B cell (primary cell): ENCODE data around the gene GATAD2B. TPM values are rescaled to one million over a fixed set of nuclear protein-coding genes. Genes with fewer than 3 reads are reported as not detected.

Experiments used
- ATAC-seq: fragments of 200-7000 bp; cut with Tn5 transposase; one replicate; pipeline ENCODE4 v1.10.0; 2021; ENCODE audit warnings: low read depth, mild to moderate bottlenecking, moderate number of reproducible peaks, moderate library complexity
- CTCF ChIA-PET: fragments of 350-600 bp; sonication (Branson Sonifier 250); formaldehyde crosslinking; loops from one replicate; lab custom pipeline; 2021; ENCODE audit warnings: antibody characterized with exemption, inconsistent platforms; lab: Charles Lee
- POLR2A ChIA-PET: fragments of 350-600 bp; sonication (Branson Sonifier 250); formaldehyde crosslinking; loops from one replicate; lab custom pipeline; 2021; ENCODE audit warnings: antibody characterized with exemption; lab: Charles Lee
- DNase-seq: peaks from one replicate; pipeline ENCODE4 v3.0.0; 2013
- H2AFZ ChIP-seq: 2 replicates; pipeline ENCODE4 v1.6.1; 2012; ENCODE audit warnings: mild to moderate bottlenecking, low read depth, low read length; ENCODE audit not compliant: insufficient read depth, poor library complexity, severe bottlenecking
- H3K27ac ChIP-seq, 2 donors: 1 replicate in 1 of 2; 2 replicates in 1 of 2; pipeline ENCODE4 v1.5.1; 2012 to 2013; ENCODE audit warnings: low read length in 2 of 2, mild to moderate bottlenecking in 2 of 2, moderate library complexity in 1 of 2
- H3K27me3 ChIP-seq, 4 experiments: fragments of 200-600 bp in 1 of 4; sonication (generic) in 1 of 4; replicated peaks in 1 of 4; 1 replicate in 2 of 4; 2 replicates in 2 of 4; pipeline versions ENCODE4 v1.6.1 to v1.7.0; 2013 to 2016; ENCODE audit warnings: low read length in 3 of 4, mild to moderate bottlenecking in 2 of 4, mixed read lengths in 1 of 4, moderate library complexity in 1 of 4; ENCODE audit not compliant: insufficient read depth in 4 of 4, control insufficient read depth in 3 of 4; ENCODE audit errors: control extremely low read depth in 1 of 4
- H3K36me3 ChIP-seq, 2 experiments: replicated peaks in 1 of 2; 1 replicate in 1 of 2; 2 replicates in 1 of 2; pipeline versions ENCODE4 v1.6.1 to v1.7.1; 2013; ENCODE audit warnings: low read length in 1 of 2; ENCODE audit not compliant: insufficient read depth in 2 of 2, control insufficient read depth in 1 of 2; ENCODE audit errors: control extremely low read depth in 1 of 2, extremely low read depth in 1 of 2
- H3K4me1 ChIP-seq, 2 donors: fragments of 200-600 bp in 1 of 2; sonication (generic) in 1 of 2; 1 replicate in 1 of 2; 2 replicates in 1 of 2; pipeline versions ENCODE4 v1.5.1 to v1.6.1; 2013 to 2017; ENCODE audit warnings: low read length in 2 of 2; ENCODE audit not compliant: control insufficient read depth in 2 of 2, insufficient read depth in 2 of 2
- H3K4me2 ChIP-seq: replicated peaks from 2 replicates; pipeline ENCODE3; 2012; ENCODE audit warnings: mild to moderate bottlenecking, low read depth, low read length; ENCODE audit not compliant: poor library complexity, severe bottlenecking
- H3K4me3 ChIP-seq, 5 experiments: fragments of 200-600 bp in 1 of 5; sonication (generic) in 1 of 5; 1 replicate in 3 of 5; 2 replicates in 2 of 5; pipeline versions ENCODE4 v1.5.1 to v1.7.0; 2011 to 2016; ENCODE audit warnings: low read length in 4 of 5, mild to moderate bottlenecking in 4 of 5, low read depth in 2 of 5, control low read depth in 1 of 5, moderate library complexity in 1 of 5; ENCODE audit not compliant: insufficient read depth in 1 of 5; ENCODE audit errors: control extremely low read depth in 1 of 5, extremely low read depth in 1 of 5
- H3K79me2 ChIP-seq: fragments of 200-600 bp; sonication (generic); one replicate; pipeline ENCODE4 v1.6.0; 2016; ENCODE audit warnings: low read length; ENCODE audit not compliant: control insufficient read depth, insufficient read depth
- H3K9ac ChIP-seq: fragments of 200-600 bp; sonication (generic); 2 replicates; pipeline ENCODE4 v1.6.1; 2017; ENCODE audit warnings: mild to moderate bottlenecking, low read length, moderate library complexity
- H3K9me3 ChIP-seq, 3 donors: one replicate each; pipeline versions ENCODE4 v1.6.1 to v1.7.1; 2013; ENCODE audit warnings: low read length in 2 of 3; ENCODE audit not compliant: control insufficient read depth in 2 of 3, insufficient read depth in 1 of 3; ENCODE audit errors: control extremely low read depth in 1 of 3
- H4K20me1 ChIP-seq: 2 replicates; pipeline ENCODE4 v1.6.0; 2012; ENCODE audit warnings: mild to moderate bottlenecking, low read length; ENCODE audit not compliant: insufficient read depth, control insufficient read depth, poor library complexity, severe bottlenecking
- H3K27ac Mint-ChIP-seq: one replicate; pipeline ENCODE4 v1.8.0; 2021; ENCODE audit warnings: mixed read lengths
- H3K27me3 Mint-ChIP-seq: one replicate; pipeline ENCODE4 v1.8.0; 2021; ENCODE audit warnings: mixed read lengths
- H3K4me1 Mint-ChIP-seq: one replicate; pipeline ENCODE4 v1.8.0; 2021; ENCODE audit warnings: mixed read lengths
- H3K4me3 Mint-ChIP-seq: one replicate; pipeline ENCODE4 v1.8.0; 2021; ENCODE audit warnings: mixed read lengths
- H3K9me3 Mint-ChIP-seq: one replicate; pipeline ENCODE4 v1.8.0; 2022; ENCODE audit warnings: mixed read lengths; ENCODE audit not compliant: insufficient read depth
- CTCF ChIP-seq: fragments of 200-600 bp; IDR thresholded peaks from one replicate; pipeline ENCODE4 v1.8.0; 2022; ENCODE audit warnings: antibody characterized with exemption, mild to moderate bottlenecking
- EZH2 ChIP-seq: IDR thresholded peaks from 2 replicates; pipeline ENCODE4 v1.6.1; 2012; ENCODE audit warnings: borderline replicate concordance, low read depth, mild to moderate bottlenecking, moderate library complexity, low read length; ENCODE audit not compliant: insufficient read depth, poor library complexity, severe bottlenecking
- WGBS: methylation state at CpG from one replicate; pipeline ENCODE4 v1.1.5; 2013; ENCODE audit warnings: missing lambda C conversion rate; ENCODE audit not compliant: insufficient coverage; 5-methylcytosine and 5-hydroxymethylcytosine counted together
- intact Hi-C: fragments of 100-400 bp; cut with micrococcal nuclease; formaldehyde crosslinking; loops from one replicate; pipeline ENCODE4 v1.10.0; 2022
- polyA plus RNA-seq: library from polyadenylated mRNA; depleted of rRNA; stranded (reverse); fragments of >200 nt; gene quantifications from 2 replicates; pipeline ENCODE4 v1.2.3, GENCODE V29; 2012
- total RNA-seq, 2 donors: library from RNA; stranded (reverse); fragments of 120-200 nt in 1 of 2; gene quantifications; 1 replicate in 1 of 2; 2 replicates in 1 of 2; pipeline versions ENCODE4 v1.2.3 to v1.2.4, GENCODE V29; 2013 to 2022

GATAD2B gene
- total and polyA plus RNA-seq, 2 donors (not counting 1 experiment from before 2014, with no cell fraction given): 16.7 to 105 TPM

- Histone ChIP-seq H3K79me2 (peaks cover 66% of the 10 kb centered on the region), H2AFZ (peak overlapping the region; percentile 67), H4K20me1 (peaks cover 47% of the 10 kb centered on the region), H3K27ac (peak overlapping the region; percentile 72 to 91), H3K4me3 (peak overlapping the region; percentile 69 to 85 (median 81)), H3K9me3 (no peaks in the 10 kb centered on the region), H3K4me1 (peaks cover 37 to 39% of the 10 kb centered on the region in 2 donors), H3K36me3 (peaks cover 0 to 11% of the 10 kb centered on the region in 2 experiments), H3K27me3 (no peaks in the 10 kb centered on the region), H3K9ac (peak overlapping the region; percentile 73), H3K4me2 (peak overlapping the region; percentile 92)
- under 1% methylated on average over 31 of the region's 86 CpGs for WGBS
- Mint-ChIP-seq H3K27me3 (no peaks in the 10 kb centered on the region), H3K9me3 (no peaks in the 10 kb centered on the region), H3K27ac (peak overlapping the region; percentile 99), H3K4me1 (peaks cover 50% of the 10 kb centered on the region), H3K4me3 (peak overlapping the region; percentile 95)
- TF ChIP-seq EZH2: no peak
- no peak for TF ChIP-seq CTCF
- POLR2A ChIA-PET: interaction anchor here (0.5 to 6.5 kb wide), 15 partner anchors 17 to 226 kb away, joined by 3 to 124 read pairs (median 6); partner anchors contain the start of genes CREB3L4, CRTC2, DENND4B and INTS3
- intact Hi-C loops: loop anchor here (2.0 to 5.0 kb wide), 7 partner anchors 40 to 705 kb away; partner anchors contain the start of genes ILF2, JTB, RAB13 and UBAP2L
- DNase-seq (no peak), ATAC-seq (peak; percentile 16)
- CTCF ChIA-PET: interaction anchor here (0.6 to 5.2 kb wide), 9 partner anchors 10 to 258 kb away, joined by 3 to 43 read pairs (median 6); partner anchors contain the start of genes CREB3L4, DENND4B and RAB13
These were observed 448 bp downstream of the GATAD2B start for GRCh38 chr1:153922076-153922971.
